D721Med (cell line): ENCODE measurements around the gene SIM1.

Experiments used
- DNase-seq: peaks from one replicate; pipeline ENCODE4 v3.0.0; 2011; ENCODE audit warnings: low spot score; ENCODE audit not compliant: insufficient read length
- FAIRE-seq: peaks from 2 replicates; lab custom pipeline; 2011; peaks lifted over from hg19 to GRCh38; lab: Jason Lieb, UNC
- TF ChIP-seq, protein P1 (sequence below): IDR thresholded peaks from 2 replicates; pipeline ENCODE4 v1.5.1; 2012; ENCODE audit warnings: mild to moderate bottlenecking, control low read depth; ENCODE audit not compliant: insufficient read depth; ENCODE audit errors: missing control alignments

Gene SIM1

DNA sequence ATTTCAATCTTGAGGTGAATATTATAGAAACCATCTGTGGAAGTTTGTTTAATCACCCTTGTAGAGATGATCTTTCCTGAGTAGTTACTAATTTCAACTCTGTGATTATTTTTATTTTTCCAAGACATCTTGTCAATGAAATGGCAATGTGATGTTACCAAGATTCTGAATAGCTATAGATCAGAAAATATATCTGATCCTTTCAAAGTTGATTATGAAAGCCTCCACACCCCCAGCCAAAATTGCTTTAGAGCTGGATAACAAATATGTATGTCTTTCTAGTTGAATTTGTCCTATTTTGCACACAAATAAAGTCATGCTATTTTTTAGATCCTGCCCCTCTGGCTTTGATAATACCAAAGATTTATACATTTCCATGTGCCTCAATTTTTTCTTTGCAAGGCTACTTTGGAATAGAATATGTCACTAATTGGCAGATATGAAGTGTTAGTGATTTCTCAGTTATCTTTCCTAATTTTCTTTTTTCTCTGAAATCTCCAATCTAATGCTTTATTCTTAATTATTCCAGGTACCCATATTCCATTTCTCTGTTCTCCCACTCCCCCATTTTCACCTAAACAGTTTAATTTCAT lies 5.0 kb downstream of the SIM1 start:
- DNase-seq, result no peak
- TF ChIP-seq, protein P1, sequence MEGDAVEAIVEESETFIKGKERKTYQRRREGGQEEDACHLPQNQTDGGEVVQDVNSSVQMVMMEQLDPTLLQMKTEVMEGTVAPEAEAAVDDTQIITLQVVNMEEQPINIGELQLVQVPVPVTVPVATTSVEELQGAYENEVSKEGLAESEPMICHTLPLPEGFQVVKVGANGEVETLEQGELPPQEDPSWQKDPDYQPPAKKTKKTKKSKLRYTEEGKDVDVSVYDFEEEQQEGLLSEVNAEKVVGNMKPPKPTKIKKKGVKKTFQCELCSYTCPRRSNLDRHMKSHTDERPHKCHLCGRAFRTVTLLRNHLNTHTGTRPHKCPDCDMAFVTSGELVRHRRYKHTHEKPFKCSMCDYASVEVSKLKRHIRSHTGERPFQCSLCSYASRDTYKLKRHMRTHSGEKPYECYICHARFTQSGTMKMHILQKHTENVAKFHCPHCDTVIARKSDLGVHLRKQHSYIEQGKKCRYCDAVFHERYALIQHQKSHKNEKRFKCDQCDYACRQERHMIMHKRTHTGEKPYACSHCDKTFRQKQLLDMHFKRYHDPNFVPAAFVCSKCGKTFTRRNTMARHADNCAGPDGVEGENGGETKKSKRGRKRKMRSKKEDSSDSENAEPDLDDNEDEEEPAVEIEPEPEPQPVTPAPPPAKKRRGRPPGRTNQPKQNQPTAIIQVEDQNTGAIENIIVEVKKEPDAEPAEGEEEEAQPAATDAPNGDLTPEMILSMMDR, result no peak
- FAIRE-seq, result no peak

DNA sequence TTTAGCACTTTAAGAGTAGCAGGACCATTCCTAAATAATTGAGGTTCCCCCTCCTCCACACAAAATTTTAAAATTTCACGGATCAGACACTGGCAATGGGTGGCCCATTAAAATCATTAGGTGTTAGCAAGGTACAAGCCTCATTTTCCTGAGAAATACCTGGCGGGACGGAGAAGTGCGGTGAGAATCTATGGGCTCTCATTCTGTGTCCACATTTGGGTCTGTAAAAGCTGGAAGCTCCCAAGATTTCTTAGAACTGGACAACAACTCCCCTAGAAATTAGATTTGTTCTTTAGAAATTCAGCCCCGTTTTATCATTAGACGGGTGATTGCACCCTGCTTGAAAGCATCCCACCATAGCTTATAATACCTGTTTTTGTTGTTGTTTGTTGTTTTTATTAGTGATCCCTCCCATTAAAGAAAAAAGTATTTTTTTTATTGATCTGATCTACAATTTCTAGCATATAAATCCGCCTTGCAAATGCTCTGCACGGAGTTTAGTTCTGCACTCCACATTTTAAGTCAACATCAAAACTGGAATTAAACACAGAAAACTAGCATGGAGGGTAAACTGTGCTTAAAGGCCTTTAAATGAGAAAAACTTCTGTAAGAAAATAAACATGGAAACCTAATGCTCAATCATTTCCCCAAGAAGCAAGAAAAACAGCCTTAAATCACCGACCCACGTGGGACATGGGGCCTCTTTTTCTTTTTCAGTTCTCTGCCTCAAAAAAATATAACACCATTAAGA lies 5.7 kb downstream of the SIM1 start:
- FAIRE-seq (no peak), DNase-seq (no peak)
- TF ChIP-seq, protein P1, result no peak

DNA sequence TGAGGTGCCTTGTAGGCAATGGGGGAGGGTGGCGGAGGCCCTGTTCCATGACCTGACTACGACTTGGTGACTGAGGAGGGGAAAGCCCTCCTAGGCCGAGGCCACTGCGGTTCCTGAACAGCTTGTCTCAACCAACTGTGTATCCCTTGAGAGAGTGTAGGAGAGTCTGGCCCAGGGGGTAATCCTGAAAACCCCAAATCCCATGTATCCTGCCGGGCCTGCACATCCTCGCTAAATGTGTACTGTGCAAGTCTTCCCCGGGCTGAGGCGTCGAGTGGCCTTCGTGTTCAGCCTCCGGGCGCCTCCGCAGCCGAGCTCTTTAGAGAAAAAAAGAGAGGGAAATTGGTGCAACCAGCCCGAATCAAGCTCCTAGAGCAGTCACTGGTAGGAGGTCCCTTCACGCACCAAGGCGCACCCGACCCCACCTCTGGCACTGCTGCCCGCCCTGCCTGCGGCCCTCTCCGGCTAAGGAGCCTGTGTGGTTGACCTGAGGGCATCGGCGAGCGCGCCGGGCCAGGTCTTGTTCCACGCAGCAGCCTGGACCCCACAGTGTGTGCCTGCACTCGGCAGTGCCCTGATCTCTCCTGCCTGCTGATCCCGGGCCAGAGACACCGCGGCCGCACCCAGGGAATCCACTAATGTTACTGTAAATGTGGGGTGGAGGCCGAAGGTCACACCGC lies 7.3 kb downstream of the SIM1 start:
- DNase-seq, result no peak
- TF ChIP-seq, protein P1, result no peak
- FAIRE-seq, result no peak

DNA sequence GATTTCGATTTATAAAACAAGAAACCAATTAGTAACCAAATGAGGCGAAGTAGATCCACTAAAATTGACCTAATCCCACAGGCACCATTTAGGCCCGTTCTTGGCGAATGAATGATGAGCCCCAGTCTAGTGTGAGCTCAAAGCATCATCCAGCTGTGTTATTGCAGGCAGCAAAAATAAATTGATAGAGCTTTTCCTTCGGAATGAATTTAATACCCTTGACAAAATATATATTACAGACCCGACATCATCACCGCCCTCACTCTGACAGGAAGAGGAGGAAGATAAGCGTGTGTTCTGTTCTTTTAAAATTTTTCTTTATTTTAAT lies 7.8 kb downstream of the SIM1 start:
- DNase-seq, result no peak
- TF ChIP-seq, protein P1, result no peak
- no peak for FAIRE-seq

DNA sequence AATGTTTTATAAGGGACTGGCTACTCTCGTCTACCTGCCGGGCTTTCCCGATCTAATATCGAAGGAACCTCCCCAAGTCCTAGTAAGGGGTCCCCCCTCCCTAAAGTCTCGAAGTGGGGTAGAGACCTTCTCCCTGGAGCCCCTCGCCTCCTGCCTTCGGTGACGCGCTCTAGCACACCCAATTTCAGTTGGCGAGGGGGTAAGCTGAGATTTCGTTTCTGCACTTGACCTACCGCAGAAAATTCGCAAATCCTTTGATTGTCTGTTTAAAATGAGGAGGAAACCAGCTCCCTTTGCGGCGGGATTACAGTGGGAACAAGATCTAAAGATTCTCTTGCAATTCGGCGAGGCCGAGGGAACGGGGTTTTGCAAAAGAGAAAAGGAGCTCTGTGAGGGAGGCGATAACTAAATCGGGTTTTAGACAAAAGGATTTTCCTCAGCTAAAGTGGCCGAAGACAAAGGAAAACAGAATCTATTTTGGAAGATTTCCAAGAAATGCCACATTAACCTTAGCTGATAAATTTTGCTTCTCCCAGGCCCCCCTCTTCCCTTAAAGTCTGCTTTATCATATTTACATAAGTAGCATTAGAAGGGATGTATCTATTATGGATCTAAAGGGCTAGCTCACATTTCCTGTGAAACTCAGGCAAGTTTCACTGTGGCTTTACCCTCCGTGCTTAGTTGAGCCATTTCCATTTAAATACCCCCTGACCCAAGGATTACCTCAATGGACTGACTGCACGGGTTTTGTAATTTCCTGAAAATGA lies 8.4 kb downstream of the SIM1 start:
- no peak for FAIRE-seq
- TF ChIP-seq, protein P1, result no peak
- no peak for DNase-seq

DNA sequence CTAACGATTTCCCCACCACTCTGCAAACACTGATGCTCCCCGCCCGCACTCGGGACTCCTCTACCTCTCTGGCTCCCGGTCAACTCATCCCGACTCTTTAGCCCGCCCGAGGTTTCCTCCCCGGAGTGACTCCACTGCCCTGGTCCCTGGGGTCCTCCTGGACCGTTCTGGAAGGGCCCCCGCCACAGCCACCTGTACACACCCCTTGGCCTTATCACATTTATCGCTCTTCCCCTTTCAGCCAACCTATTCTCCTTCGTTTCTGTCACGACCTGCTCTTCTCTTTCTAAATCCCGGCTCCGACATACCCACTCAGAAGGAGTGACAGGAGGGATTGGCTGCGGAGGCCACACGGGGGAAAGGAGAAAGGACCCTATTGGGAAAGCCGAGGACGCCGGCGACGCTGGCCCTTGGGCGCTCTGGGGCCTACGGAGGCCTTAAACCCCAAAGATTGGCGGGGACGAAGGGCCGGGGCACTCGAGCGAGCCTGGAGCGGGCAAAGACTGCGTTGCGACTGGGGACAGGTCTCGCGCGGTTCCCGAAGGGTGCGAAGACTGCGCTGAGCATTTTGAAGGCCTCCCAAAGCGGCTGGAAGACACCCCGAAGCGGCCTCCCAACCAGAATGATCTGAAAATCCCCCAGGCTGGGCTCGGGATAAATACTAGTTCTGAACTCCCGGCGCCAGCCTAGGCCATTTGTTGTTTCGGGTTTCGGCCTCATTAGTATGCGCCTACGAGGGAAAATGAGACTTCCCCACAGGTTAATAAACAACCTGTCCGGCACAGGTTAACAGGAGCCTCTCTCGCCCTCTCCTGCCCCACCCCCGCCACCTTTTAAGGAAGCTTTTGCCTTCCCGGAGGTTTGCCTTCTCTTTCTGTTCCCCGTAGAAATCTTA lies 9.2 kb downstream of the SIM1 start:
- FAIRE-seq (no peak), DNase-seq (no peak)
- TF ChIP-seq, protein P1, result no peak
